GM12878 (cell line): Measurements from ENCODE around the gene REEP3.
A peak's percentile ranks its signal among the peaks of the same experiment; 100 is the strongest.

ENCODE experiments used
- CTCF ChIP-seq, 3 experiments: IDR thresholded peaks in 2 of 3; conservative IDR thresholded peaks in 1 of 3; 2 replicates each; pipeline ENCODE4 v1.5.1; 2011; ENCODE audit warnings: low read depth in 3 of 3, low read length in 3 of 3, mild to moderate bottlenecking in 3 of 3, control low read depth in 2 of 3, moderate library complexity in 2 of 3, inconsistent platforms in 1 of 3, mixed read lengths in 1 of 3; ENCODE audit not compliant: control insufficient read depth in 2 of 3, insufficient read depth in 1 of 3; ENCODE audit errors: extremely low read depth in 1 of 3
- ELK1 ChIP-seq: IDR thresholded peaks from 2 replicates; pipeline ENCODE4 v1.6.1; 2012; ENCODE audit warnings: low read depth, low read length, improper control_type of control experiment
- HDGF ChIP-seq: fragments of 450-650 bp; IDR thresholded peaks from 2 replicates; pipeline ENCODE4 v1.6.1; 2016; ENCODE audit warnings: antibody characterized with exemption
- IRF3 ChIP-seq: fragments of 450-650 bp; IDR thresholded peaks from 2 replicates; pipeline ENCODE4 v1.6.1; 2014; ENCODE audit warnings: mild to moderate bottlenecking
- PML ChIP-seq: IDR thresholded peaks from 2 replicates; pipeline ENCODE4 v1.6.1; 2012; ENCODE audit warnings: low read length, inconsistent platforms
- POLR2A ChIP-seq: IDR thresholded peaks from 2 replicates; pipeline ENCODE4 v1.6.1; 2011; ENCODE audit warnings: low read depth, mild to moderate bottlenecking, low read length
- POLR2AphosphoS2 ChIP-seq: IDR thresholded peaks from 2 replicates; pipeline ENCODE4 v1.6.1; 2011; ENCODE audit warnings: low read depth, mild to moderate bottlenecking, low read length, improper control_type of control experiment, moderate library complexity
- TCF12 ChIP-seq: IDR thresholded peaks from 2 replicates; pipeline ENCODE4 v1.6.1; 2011; ENCODE audit warnings: low read depth, mild to moderate bottlenecking, low read length

GRCh38 chr10:63627881-63628296, 106.7 kb downstream of the REEP3 start:
- TF ChIP-seq POLR2A (no peak), CTCF (IDR thresholded peaks at IDR 0.05 in 2 of 3, conservative IDR thresholded peaks at IDR 0.05 in 1 of 3; ENCODE audit: control insufficient read depth in 2 of 3, extremely low read depth in 1 of 3, insufficient read depth in 1 of 3, low read depth in 3 of 3, low read length in 3 of 3) (no peak), PML (0 out of 2 replicates have a peak, but pooled peaks have one; percentile 6), ELK1 (no peak), IRF3 (no peak), TCF12 (no peak), HDGF (no peak), POLR2AphosphoS2 (no peak)
